ENCODE measurements around the gene KCND2.

Gene KCND2

GRCh38 chr7:120360918-120361317 is 87.9 kb downstream of the KCND2 start:
- TF ChIP-seq TAF1 (IDR thresholded peaks at IDR 0.05; ENCODE audit: borderline replicate concordance, insufficient read depth, low read length) (no peak), FOXP2 (optimal IDR thresholded peaks at IDR 0.05; ENCODE audit: borderline replicate concordance, extremely low read depth, extremely low read length, insufficient read depth) (no peak)

DNA sequence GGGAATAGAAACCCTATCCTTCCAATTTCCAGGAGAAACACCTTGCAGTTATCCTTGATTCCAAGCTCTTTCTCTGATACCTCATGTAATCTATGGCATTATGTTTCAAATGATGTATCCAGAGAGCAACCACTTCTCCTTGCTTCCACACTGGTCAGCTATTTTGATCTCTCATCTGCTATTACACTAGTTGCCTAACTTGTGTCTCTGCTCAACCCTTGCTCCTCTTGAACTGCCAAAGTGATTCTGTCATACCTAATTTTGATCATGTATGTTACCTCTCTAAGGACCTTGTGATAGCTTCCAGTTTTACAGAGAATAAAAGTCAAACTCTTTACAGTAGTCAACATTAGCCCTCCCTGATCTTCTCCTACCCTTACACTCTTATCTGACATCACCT is 90.4 kb downstream of the KCND2 start:
- TF ChIP-seq SIN3A (IDR thresholded peaks at IDR 0.05; ENCODE audit: borderline replicate concordance, insufficient read depth, low read length) (no peak), REST (IDR thresholded peaks at IDR 0.05; ENCODE audit: insufficient read depth in 1 of 2, low read depth in 2 of 2, low read length in 2 of 2) (no peak), TAF1 (IDR thresholded peaks at IDR 0.05; ENCODE audit: borderline replicate concordance, insufficient read depth, low read length) (no peak), POLR2AphosphoS5 (IDR thresholded peaks at IDR 0.05; ENCODE audit: low read depth, low read length) (no peak), FOXP2 (optimal IDR thresholded peaks at IDR 0.05; ENCODE audit: borderline replicate concordance, extremely low read depth, extremely low read length, insufficient read depth) (no peak)

GRCh38 chr7:120370954-120371353 is 98.0 kb downstream of the KCND2 start:
- no peak for TF ChIP-seq FOXP2 (optimal IDR thresholded peaks at IDR 0.05; ENCODE audit: borderline replicate concordance, extremely low read depth, extremely low read length, insufficient read depth)
- TF ChIP-seq SIN3A (IDR thresholded peaks at IDR 0.05; ENCODE audit: borderline replicate concordance, insufficient read depth, low read length): no peak
- TF ChIP-seq TAF1 (IDR thresholded peaks at IDR 0.05; ENCODE audit: borderline replicate concordance, insufficient read depth, low read length): no peak
- no peak for TF ChIP-seq REST (IDR thresholded peaks at IDR 0.05; ENCODE audit: insufficient read depth in 1 of 2, low read depth in 2 of 2, low read length in 2 of 2)
- no peak for TF ChIP-seq POLR2AphosphoS5 (IDR thresholded peaks at IDR 0.05; ENCODE audit: low read depth, low read length)

DNA sequence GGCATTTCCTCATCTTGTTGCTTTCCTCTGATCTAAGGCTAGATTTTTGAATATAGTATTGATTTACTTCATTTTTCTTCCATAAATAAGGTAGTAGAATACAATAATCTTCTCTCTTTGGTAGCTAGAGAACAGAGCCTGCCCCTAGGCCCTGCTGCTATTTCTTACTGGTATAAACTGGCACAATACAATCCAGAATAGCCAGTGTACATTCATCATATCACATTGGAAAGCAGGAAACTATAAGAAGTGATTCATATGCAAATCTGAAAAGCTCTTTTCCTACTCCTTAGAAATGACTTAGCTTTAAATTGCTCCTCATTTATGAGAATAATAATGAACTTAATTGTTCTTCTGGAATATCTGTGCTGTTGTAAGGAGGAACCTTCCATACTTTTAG is 100.2 kb downstream of the KCND2 start:
- TF ChIP-seq TAF1 (IDR thresholded peaks at IDR 0.05; ENCODE audit: borderline replicate concordance, insufficient read depth, low read length) (no peak), REST (IDR thresholded peaks at IDR 0.05; ENCODE audit: insufficient read depth in 1 of 2, low read depth in 2 of 2, low read length in 2 of 2) (no peak), SIN3A (IDR thresholded peaks at IDR 0.05; ENCODE audit: borderline replicate concordance, insufficient read depth, low read length) (no peak), FOXP2 (optimal IDR thresholded peaks at IDR 0.05; ENCODE audit: borderline replicate concordance, extremely low read depth, extremely low read length, insufficient read depth) (no peak), POLR2AphosphoS5 (IDR thresholded peaks at IDR 0.05; ENCODE audit: low read depth, low read length) (no peak)

- no peak for TF ChIP-seq TAF1 (IDR thresholded peaks at IDR 0.05; ENCODE audit: borderline replicate concordance, insufficient read depth, low read length)
- TF ChIP-seq SIN3A (IDR thresholded peaks at IDR 0.05; ENCODE audit: borderline replicate concordance, insufficient read depth, low read length): no peak
- no peak for TF ChIP-seq FOXP2 (optimal IDR thresholded peaks at IDR 0.05; ENCODE audit: borderline replicate concordance, extremely low read depth, extremely low read length, insufficient read depth)
- no peak for TF ChIP-seq REST (IDR thresholded peaks at IDR 0.05; ENCODE audit: insufficient read depth in 1 of 2, low read depth in 2 of 2, low read length in 2 of 2)
- no peak for TF ChIP-seq POLR2AphosphoS5 (IDR thresholded peaks at IDR 0.05; ENCODE audit: low read depth, low read length)
These were observed 121.6 kb downstream of the KCND2 start for GRCh38 chr7:120394595-120394994.

Measured in PFSK-1 (cell line).